KMS-11 (cell line): ENCODE results near the gene PIEZO1.

Experiments used
- H2AFZ ChIP-seq: fragments of 200-600 bp; sonication (generic); 2 replicates; pipeline ENCODE4 v1.6.1; 2016; ENCODE audit warnings: antibody characterized with exemption, mixed run types, low read depth
- H3K27ac ChIP-seq: fragments of 200-600 bp; sonication (generic); 2 replicates; pipeline ENCODE4 v1.6.1; 2016; ENCODE audit warnings: mild to moderate bottlenecking, mixed run types
- H3K27me3 ChIP-seq: fragments of 200-600 bp; sonication (generic); 2 replicates; pipeline ENCODE4 v1.6.1; 2017; ENCODE audit warnings: mild to moderate bottlenecking, low read depth, mixed run types, moderate library complexity; ENCODE audit not compliant: insufficient read depth
- H3K36me3 ChIP-seq: fragments of 200-600 bp; sonication (generic); 2 replicates; pipeline ENCODE4 v1.6.1; 2017; ENCODE audit warnings: mild to moderate bottlenecking, mixed run types; ENCODE audit not compliant: insufficient read depth
- H3K4me1 ChIP-seq: fragments of 200-600 bp; sonication (generic); 2 replicates; pipeline ENCODE4 v1.6.1; 2016; ENCODE audit warnings: mild to moderate bottlenecking, low read depth, mixed run types; ENCODE audit not compliant: poor library complexity, severe bottlenecking
- H3K4me2 ChIP-seq: fragments of 200-600 bp; sonication (generic); 2 replicates; pipeline ENCODE4 v1.7.0; 2016; ENCODE audit warnings: mild to moderate bottlenecking, mixed run types
- H3K4me3 ChIP-seq: fragments of 200-600 bp; sonication (generic); IDR thresholded peaks from 2 replicates; pipeline ENCODE4 v1.6.1; 2017; ENCODE audit warnings: low read depth, low read length, mixed read lengths; ENCODE audit not compliant: insufficient read depth
- H3K79me2 ChIP-seq: fragments of 200-600 bp; sonication (generic); 2 replicates; pipeline ENCODE4 v1.6.1; 2016; ENCODE audit warnings: low read depth, mixed run types; ENCODE audit not compliant: insufficient read depth
- H3K9ac ChIP-seq: fragments of 200-600 bp; sonication (generic); 2 replicates; pipeline ENCODE4 v1.6.1; 2016; ENCODE audit warnings: mild to moderate bottlenecking, mixed run types
- H4K20me1 ChIP-seq: fragments of 200-600 bp; sonication (generic); 2 replicates; pipeline ENCODE4 v1.6.1; 2016; ENCODE audit warnings: mild to moderate bottlenecking, mixed run types; ENCODE audit not compliant: insufficient read depth
- CTCF ChIP-seq: fragments of 200-600 bp; sonication (generic); conservative IDR thresholded peaks from 2 replicates; pipeline ENCODE4 v1.6.1; 2017; ENCODE audit warnings: low read depth, mild to moderate bottlenecking, antibody characterized with exemption, low read length, moderate library complexity, mixed read lengths

Gene PIEZO1

DNA sequence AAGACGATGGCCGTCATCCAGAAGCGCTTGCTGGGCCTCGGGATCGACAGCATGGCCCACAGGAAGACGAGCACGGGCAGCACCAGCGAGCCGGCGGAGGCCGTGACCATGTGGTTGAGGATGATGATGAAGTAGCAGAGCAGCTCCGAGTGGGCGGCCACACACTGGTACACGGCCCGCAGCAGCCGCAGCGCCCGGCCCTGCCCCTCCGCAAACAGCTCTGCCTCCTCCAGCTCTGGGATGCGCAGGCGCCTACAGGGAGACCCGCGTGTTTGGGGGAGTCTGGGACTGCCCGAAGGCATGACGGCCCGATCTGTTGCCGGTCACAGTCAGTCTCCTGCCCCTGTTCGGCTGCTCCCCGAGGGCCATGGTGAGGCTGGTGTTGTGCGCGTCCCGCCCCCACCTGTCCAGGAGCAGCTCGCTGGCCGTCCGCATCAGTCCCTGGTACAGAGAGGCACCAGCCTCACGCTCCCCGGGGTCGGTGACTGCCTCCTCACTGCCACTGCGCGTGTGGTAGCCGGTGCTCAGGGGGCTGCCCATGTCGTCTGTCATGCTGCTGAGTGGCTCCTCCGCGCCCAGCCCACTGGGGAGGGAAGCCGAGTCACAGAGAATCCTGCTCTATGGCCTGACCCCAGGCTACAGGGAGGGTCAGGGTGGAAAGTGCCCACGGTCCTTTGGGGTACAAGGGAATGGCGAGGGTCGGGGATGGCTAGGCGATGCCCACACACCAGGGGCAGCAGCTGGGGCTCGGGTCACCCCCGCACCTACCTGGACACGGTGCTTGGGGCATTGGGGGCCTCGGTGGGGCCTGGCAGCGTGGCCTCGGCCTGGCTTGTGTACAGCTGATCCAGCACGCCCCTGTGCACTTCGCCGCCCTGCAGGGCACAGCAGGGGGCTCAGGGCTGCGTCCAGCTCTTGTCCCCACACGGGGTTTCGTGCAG lies 62.9 kb downstream of the PIEZO1 start:
- Histone ChIP-seq H3K36me3 (peaks cover 9% of the 10 kb centered on the region), H4K20me1 (no peaks in the 10 kb centered on the region), H3K27me3 (no peaks in the 10 kb centered on the region), H3K4me2 (no peak overlapping the region), H3K9ac (no peak overlapping the region), H3K4me1 (no peaks in the 10 kb centered on the region), H3K79me2 (no peaks in the 10 kb centered on the region), H3K4me3 (no peak overlapping the region), H3K27ac (no peak overlapping the region), H2AFZ (no peak overlapping the region)
- no peak for TF ChIP-seq CTCF

GRCh38 chr16:88721236-88721635 lies 63.8 kb downstream of the PIEZO1 start:
- no peaks in the 10 kb centered on the region for H4K20me1 ChIP-seq
- H3K4me3 ChIP-seq, result no peak overlapping the region
- H2AFZ ChIP-seq, result no peak overlapping the region
- no peaks in the 10 kb centered on the region for H3K4me1 ChIP-seq
- H3K36me3 ChIP-seq, result peaks cover 14% of the 10 kb centered on the region
- H3K79me2 ChIP-seq, result no peaks in the 10 kb centered on the region
- no peaks in the 10 kb centered on the region for H3K27me3 ChIP-seq
- no peak overlapping the region for H3K27ac ChIP-seq
- H3K9ac ChIP-seq, result no peak overlapping the region
- no peak for TF ChIP-seq CTCF
- H3K4me2 ChIP-seq, result no peak overlapping the region

DNA sequence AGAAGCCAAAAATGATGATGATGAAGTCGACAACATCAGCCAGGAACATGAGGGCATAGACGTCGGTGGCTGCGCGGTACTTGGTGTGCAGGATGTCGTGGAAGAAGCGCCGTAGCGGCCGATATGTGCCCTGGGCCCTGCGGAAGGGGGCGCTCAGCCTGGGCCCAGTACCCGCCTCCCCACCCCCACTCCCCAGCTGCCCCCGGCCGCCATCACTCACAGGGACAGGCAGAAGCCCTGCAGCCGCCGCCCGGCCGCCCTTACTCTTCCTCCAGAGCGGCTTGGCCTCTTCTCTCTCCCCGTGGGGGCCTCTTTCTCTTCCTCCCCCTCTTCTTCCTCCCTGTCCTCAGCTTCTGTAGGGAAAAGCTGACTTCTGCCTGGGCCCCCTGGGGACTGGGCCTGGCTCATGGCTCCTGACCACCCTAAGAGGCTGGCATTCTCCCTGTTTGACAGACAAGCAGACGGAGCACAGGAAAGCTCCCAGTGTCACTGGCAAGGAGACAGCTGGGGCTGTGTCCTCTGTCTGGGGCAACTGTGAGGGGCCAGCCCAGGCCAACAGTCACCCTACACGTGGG lies 64.5 kb downstream of the PIEZO1 start:
- no peak overlapping the region for H3K4me3 ChIP-seq
- no peak for TF ChIP-seq CTCF
- no peak overlapping the region for H3K4me2 ChIP-seq
- no peaks in the 10 kb centered on the region for H4K20me1 ChIP-seq
- H3K4me1 ChIP-seq, result no peaks in the 10 kb centered on the region
- peaks cover 14% of the 10 kb centered on the region for H3K36me3 ChIP-seq
- H2AFZ ChIP-seq, result no peak overlapping the region
- no peaks in the 10 kb centered on the region for H3K27me3 ChIP-seq
- no peaks in the 10 kb centered on the region for H3K79me2 ChIP-seq
- no peak overlapping the region for H3K9ac ChIP-seq
- no peak overlapping the region for H3K27ac ChIP-seq

DNA sequence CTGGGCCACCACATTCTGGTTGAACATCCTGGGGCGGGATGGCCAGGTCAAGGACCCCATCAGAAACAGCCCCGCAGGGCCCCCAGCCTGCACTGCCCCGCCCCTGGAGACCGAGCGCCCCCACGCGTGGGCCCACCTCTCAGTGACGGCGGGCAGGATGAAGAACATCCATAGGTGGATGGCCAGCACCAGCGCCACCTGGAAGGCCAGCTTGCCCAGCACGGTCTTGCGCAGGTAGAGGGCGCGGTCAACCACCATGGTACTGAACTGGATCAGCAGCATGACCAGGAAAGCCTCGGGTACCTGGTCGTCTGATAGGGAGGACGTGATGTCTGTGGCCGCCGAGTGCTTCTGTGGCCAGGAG lies 65.1 kb downstream of the PIEZO1 start:
- H3K9ac ChIP-seq, result no peak overlapping the region
- peaks cover 14% of the 10 kb centered on the region for H3K36me3 ChIP-seq
- H3K27ac ChIP-seq, result no peak overlapping the region
- no peaks in the 10 kb centered on the region for H4K20me1 ChIP-seq
- H3K4me1 ChIP-seq, result no peaks in the 10 kb centered on the region
- no peak overlapping the region for H2AFZ ChIP-seq
- H3K27me3 ChIP-seq, result no peaks in the 10 kb centered on the region
- H3K4me3 ChIP-seq, result no peak overlapping the region
- no peak overlapping the region for H3K4me2 ChIP-seq
- TF ChIP-seq CTCF, result no peak
- no peaks in the 10 kb centered on the region for H3K79me2 ChIP-seq
